Measurements from ENCODE around the gene PBX3.
"Not testable (repeated sequence)": the region's sequence is repeated elsewhere in the genome, so short reads cannot be mapped to it uniquely, and the experiment has no call there.

PBX3 gene

DNA sequence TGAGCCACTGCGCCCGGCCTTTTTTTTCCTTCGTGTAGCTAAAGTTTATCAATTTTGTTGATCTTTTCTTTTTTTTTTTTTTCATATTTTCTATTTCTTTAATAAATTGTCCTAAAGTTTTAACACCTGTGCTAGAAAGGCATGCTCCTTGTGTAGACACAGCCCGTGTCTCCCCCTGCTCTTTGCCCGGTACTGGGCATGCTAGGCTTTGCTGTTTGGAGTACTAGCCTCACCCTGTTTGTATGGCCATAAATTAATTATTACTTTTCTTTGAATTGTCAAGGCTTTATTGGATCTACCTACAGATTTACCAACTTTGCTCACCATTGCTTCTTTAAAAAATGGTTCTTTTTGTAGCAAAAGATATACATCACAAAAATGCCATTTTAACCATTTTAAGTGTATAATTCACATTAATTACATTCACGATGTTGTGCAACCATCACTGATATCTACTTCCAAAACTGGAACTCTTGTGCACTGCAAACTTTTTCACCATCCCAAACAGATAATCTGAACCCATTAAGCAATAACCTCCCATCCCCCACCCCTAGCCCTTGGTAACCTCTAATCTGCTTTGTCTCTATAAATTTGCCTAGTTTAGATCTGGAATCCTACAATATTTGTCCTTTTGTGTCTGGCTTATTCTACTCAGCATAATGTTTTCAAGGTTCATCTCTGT lies 31.5 kb downstream of the PBX3 start:
- not testable (repeated sequence) for DNase-seq (ENCODE audit: low spot score)

DNA sequence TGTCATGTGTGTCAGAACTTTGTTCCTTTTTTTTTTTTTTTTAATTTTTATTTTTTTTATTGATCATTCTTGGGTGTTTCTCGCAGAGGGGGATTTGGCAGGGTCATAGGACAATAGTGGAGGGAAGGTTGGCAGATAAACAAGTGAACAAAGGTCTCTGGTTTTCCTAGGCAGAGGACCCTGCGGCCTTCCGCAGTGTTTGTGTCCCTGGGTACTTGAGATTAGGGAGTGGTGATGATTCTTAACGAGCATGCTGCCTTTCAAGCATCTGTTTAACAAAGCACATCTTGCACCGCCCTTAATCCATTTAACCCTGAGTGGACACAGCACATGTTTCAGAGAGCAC lies 32.0 kb downstream of the PBX3 start:
- DNase-seq (ENCODE audit: low spot score), result not testable (repeated sequence)

- no peak for DNase-seq (ENCODE audit: low spot score)
Measured at GRCh38 chr9:125782718-125783117, 35.5 kb downstream of the PBX3 start.

- no peak for DNase-seq (ENCODE audit: low spot score)
Measured at GRCh38 chr9:125784286-125785049, 37.3 kb downstream of the PBX3 start.

GRCh38 chr9:125785248-125785751 lies 38.1 kb downstream of the PBX3 start:
- no peak for DNase-seq (ENCODE audit: low spot score)

DNA sequence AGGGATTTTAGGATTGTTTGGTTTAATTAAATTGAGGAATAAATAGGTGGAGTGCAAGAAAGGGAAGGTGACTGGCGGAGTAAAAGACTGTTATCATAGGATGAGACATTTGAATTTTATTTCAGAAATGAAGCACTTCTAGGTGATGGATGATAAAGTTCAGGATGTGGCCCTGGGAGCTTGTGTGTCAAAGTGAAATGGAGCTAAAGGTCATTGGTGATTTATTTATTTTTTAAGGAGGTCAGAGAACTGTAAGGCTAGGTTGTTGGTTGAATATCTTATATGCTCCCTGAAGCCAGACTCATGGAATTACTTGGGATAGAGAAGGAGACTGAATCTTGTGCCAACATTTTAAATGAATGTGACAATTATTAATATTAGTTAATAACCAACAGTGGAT lies 40.5 kb downstream of the PBX3 start:
- DNase-seq (ENCODE audit: low spot score), result no peak

DNA sequence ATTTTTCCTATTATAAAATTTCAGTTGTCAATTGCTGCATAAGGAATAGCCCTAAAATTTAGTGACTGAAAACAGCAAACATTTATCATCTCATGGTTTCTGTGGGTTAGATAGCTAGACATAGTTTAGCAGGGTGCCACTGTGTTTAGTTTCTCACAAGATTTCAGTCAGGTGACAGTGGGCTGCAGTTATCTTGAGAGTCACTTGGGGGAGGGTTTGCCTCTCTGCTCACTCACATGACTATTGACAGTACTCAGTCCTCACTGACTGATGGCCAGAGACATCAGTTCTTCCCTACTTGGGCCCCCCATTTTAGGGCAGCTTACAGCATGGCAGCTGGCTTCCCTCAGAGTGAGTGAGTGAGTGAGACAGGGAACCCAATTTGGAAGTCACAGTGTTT lies 42.0 kb downstream of the PBX3 start:
- no peak for DNase-seq (ENCODE audit: low spot score)

DNA sequence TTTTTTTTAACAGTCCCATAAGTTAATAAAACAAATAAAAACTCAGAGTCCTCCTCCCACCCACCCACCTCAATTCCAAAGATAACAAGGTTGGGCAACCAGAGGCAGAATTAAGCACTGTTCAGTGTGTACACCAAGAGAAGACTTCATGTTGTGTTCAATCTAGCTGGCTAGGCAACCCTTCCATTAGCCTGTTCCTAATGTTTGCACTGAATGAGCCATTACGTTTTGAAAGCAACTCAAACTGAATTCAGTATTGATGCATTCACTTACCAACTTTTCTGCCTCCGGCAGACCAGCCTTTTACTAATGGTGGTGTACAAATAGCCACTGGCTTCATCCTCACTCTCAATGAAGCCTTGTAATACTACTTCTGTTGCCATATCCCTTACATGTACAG lies 47.5 kb downstream of the PBX3 start:
- DNase-seq (ENCODE audit: low spot score), result no peak

DNA sequence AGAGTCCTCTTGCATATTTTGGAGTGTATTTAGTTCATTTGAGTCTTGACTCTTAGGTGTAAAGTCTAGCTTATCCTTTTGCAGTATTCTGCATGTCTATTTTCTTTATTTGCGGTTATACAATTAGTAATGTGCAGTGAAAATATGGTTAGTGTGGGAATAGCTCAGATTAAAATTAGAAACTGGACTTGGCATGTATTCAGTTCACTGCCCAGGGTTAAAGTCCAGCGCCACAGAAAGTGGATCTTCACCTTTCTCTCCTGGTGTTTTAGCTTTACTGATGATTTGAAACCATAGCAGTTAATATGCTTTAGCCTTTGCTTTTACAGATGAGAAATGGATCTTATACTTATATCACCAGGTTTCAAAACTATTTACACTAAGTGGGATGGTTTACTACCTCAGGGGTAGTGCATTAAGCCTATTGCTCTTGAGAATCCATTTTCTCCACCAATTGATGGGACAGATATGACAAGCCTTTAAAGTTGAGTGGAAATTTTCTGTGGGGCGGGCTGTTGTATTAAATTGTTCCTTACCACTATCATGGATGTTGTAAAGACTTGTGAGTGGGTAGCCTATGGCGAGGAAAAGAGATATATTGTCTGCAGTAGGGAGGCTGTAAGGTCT lies 48.9 kb downstream of the PBX3 start:
- no peak for DNase-seq (ENCODE audit: low spot score)

- DNase-seq (ENCODE audit: low spot score), result no peak
Measured at GRCh38 chr9:125797930-125798329, 50.8 kb downstream of the PBX3 start.

DNA sequence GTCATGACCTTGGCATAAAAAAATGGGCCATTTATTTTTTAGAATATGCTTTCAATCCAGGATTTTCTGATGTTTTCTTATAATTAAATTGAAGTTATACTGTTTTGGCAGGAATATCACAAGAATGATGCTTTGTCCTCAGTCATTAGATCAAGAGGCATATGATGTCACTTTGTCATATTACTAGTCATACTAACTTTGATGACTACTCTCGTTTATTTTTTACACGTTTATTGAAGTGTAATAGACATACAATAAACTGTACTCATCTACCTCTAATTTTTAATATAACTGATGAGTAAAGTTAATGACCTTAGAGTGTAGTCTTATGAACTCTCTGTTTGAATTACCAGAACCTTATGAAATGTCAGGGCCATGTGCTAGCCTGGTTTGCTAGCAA lies 56.4 kb downstream of the PBX3 start:
- DNase-seq (ENCODE audit: low spot score), result no peak

- no peak for DNase-seq (ENCODE audit: low spot score)
Measured at GRCh38 chr9:125805057-125805456, 57.9 kb downstream of the PBX3 start.

- DNase-seq (ENCODE audit: low spot score), result no peak
Measured at GRCh38 chr9:125805586-125805985, 58.4 kb downstream of the PBX3 start.

- DNase-seq (ENCODE audit: low spot score), result no peak
Measured at GRCh38 chr9:125807079-125807478, 59.9 kb downstream of the PBX3 start.

DNA sequence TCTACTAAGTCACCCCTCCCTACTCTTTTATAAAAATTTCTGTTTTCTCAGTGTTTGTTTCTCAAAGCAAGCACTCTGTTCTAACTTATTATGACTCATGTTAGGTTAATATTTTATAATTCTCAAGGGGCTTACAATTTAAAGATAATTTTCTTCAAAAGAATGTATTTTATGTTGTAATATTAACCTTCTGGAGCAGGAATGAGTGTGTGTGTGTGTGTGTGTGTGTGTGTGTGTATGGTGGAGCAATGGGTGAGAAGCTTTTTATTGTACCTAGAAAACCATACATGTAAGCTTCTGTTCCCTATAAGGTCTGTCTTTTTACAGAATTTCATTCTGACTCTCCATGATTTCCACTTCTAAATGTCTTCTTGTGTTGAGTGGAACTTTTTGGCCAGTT lies 63.0 kb downstream of the PBX3 start:
- DNase-seq (ENCODE audit: low spot score), result no peak

DNA sequence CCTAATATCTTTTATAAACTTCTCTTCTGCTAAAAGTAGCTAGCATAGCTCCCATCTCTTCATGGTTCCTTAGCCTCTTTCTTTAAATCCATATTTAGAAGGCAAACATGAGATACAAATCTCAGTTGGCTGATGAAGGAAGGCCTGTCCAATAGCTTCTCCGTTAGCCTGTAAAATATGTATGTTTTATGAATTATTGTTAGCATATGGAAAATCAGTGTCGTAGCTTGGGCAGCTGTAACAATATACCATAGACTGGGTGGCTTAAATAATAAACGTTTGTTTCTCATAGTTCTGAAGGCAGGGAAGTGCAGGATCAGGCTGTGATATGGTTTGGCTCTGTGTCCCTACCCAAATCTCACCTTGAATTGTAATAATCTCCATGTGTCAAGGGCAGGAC lies 63.8 kb downstream of the PBX3 start:
- DNase-seq (ENCODE audit: low spot score), result no peak

- DNase-seq (ENCODE audit: low spot score), result no peak
Measured at GRCh38 chr9:125812403-125812802, 65.2 kb downstream of the PBX3 start.

- no peak for DNase-seq (ENCODE audit: low spot score)
Measured at GRCh38 chr9:125815568-125815967, 68.4 kb downstream of the PBX3 start.

DNA sequence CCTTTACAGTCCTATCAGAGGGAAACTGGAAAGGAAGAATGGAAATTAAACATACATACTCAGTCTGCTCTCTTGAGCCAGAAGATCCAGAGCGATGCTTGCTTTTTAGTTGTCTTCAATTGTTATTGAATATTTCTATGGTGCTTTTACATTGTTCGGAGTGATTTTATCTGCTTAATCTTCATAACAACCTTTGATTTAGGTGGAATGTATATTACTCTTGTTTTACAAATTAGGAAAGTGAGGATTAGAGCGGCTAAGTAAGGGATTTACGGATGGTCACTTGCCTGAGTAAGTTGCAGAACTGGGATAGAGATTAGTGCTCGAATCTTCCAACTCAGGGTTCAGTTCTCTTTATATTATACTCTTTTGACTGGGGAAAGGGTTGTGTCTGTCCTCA lies 69.1 kb downstream of the PBX3 start:
- no peak for DNase-seq (ENCODE audit: low spot score)

- DNase-seq (ENCODE audit: low spot score), result no peak
Measured at GRCh38 chr9:125820100-125820804, 73.1 kb downstream of the PBX3 start.

DNA sequence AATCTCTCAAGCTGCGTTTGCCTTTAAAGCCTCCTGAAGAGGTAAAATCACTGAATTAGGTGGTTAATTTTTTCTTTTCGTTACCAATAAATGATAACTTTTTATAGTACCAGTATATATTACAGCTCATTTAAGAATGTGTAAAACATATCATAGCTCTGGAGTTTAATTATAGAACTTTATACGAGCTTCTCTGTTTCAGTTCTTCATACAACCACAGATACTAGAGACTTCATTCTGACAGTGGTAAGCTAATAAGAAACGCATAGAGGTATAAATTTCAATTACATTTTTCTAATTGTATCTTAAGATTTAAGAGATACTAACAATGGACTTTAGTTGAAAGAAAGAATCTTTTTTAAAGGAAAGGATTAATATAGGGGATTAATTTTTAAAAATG lies 73.9 kb downstream of the PBX3 start:
- DNase-seq (ENCODE audit: low spot score), result no peak

DNA sequence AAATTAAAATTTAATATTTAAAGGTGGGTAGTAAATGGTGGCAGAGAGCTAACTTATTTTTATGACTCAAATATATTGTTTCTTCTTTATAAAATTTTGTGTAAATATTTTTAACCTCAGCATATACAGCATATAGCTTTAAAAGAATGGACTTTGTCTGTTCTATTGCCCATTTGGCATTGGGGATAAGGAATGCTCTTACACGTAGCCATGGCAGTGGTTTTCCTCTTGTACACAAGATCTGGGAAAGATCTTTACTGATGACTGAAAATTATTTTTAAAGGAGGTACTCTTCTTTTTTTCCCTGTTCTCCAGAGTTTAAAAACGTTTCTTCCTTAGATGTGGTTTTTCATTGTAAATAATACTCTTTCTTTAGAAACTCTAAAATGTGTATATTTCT lies 75.0 kb downstream of the PBX3 start:
- DNase-seq (ENCODE audit: low spot score), result no peak

DNA sequence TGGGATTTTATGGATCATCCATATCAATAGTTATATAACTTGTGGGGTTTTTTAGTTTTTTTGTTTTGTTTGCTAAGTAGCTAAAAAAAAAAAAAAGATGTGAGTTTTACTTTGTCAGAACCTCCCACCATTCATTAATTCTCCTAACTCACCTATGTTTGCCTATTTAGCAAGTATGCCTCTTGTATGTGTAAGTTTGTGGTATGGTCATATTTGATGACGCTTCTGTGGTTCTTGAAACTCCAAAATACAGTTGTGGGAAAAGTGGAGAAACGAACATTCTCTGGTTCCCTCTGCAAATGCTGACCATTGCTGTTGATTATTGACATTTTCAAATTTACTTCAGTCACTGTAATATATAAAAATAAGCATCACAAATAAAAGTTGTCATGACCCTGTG lies 75.7 kb downstream of the PBX3 start:
- no peak for DNase-seq (ENCODE audit: low spot score)

Measured in COLO829 (cell line).